ENCODE measurements around the gene COL25A1.

The COL25A1 gene

DNA sequence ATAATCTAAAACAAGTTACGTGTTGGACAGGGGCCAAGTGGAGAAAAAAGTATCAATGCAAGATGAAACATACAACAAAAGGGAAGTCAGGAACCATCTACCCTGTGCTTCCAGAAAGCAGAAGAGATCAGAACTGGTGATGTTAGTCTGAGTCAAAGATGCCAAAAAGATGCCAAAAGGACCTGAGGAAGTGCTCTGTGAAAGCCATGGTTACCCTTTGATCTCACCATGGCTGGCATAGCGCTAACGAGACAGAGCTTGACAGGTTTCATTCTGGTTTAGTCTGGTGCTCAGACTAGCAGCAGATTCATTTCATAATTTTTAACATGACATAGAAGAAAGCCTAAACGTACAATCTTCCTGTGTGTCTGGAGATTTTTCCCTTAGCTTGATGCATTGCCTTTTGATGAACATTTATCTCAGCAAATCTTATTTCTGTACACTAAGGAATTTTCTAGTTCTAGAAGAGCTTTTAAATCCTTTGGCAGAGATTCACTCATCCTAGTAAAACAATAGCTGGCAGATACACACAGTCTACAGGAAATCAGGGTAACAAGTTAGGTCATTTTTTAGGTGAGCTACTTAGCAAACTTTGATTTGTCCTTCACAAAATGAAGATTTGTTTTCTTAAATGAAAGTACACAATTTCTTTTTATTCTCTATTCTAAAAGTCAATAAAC lies 87.7 kb downstream of the COL25A1 start:
- DNase-seq (ENCODE audit: low spot score) = no peak

DNA sequence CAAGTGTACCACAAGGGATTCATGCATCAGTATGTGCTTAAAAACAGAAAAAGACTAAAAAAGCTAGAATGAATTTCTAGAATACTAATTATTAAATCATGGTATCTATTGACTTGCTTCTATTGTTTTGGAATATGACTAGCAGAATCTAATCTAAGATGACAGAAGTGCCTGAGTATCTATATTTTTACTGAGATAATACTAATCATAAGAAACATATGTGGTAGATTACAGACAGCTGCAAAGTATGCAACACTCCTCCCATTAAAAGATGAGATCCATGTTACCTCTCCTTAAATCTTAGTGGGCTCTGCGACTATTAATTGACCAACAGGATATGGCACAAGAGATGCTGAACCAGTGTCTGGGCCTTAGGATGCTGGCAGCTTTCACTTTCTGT lies 89.4 kb downstream of the COL25A1 start:
- DNase-seq (ENCODE audit: low spot score) = no peak

DNA sequence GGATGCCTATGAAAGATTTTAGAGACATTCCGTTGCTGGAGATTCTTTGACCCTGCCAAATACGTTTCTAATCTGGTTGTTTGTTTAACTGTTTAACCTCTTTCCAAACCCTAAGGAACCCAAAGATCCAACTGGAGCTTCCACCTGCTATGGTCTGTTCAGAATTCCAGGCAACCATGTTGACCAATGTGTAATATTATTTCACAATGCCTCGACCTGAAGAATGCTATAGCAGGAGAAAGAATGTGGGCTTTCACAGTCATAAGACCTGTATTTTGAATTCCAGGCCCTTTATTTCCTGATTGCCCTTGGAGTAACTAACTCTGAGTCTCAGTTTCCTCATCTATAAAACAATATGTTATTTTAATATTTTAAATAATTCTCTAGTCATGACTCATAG lies 90.8 kb downstream of the COL25A1 start:
- no peak for DNase-seq (ENCODE audit: low spot score)

DNA sequence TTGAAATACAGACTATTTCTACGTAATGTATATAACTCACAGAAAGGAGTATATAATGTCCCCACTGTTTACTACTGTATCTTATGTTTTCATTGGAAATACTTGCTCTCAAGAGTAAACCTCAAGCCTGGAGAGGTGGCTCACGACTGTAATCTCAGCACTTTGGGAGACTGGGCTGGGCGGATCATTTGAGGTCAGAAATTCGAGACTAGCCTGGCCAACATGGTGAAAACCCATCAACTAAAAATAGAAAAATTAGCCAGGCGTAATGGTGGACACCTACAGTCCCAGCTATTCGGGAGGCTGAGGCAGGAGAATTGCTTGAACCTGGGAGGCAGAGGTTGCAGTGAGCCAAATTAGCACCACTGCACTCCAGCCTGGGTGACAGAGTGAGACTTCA lies 92.8 kb downstream of the COL25A1 start:
- no peak for DNase-seq (ENCODE audit: low spot score)

DNA sequence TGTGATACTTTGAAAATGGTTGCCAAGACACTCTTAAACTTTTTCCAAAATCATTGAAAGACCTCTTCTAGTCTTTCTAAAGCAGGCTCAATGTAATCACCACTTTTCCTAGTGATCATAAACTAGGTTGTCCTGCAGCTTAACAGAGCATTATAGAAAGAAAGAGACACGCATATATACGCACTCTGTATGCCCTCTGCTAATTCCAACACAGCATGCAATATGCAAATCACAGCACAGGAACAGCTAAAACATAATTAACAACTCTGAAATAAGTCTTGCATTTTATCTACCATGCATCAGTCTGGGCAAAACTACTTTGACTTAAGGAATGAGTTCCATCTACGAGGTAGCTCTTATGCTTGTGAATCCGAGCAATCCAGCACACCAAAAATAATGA lies 94.6 kb downstream of the COL25A1 start:
- DNase-seq (ENCODE audit: low spot score) = no peak

DNA sequence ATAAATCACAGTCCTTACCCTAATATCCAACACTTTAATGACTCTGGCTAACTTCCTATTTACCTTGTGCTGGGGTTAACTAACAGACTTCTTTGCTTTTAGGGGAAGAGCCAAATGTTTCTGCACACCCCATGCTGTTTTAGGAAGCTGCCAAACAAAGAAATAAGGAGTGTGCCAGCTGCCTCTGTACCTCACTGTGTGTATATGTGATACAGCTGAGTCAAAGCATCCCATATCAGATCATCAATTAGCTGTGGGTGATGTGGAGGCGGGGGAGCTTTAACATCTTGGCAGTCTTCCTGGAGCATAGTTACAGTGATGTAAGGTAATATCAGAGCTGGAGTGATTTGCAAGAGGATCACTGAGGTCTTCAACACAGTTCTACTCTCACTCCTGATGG lies 95.4 kb downstream of the COL25A1 start:
- DNase-seq (ENCODE audit: low spot score) = no peak

DNA sequence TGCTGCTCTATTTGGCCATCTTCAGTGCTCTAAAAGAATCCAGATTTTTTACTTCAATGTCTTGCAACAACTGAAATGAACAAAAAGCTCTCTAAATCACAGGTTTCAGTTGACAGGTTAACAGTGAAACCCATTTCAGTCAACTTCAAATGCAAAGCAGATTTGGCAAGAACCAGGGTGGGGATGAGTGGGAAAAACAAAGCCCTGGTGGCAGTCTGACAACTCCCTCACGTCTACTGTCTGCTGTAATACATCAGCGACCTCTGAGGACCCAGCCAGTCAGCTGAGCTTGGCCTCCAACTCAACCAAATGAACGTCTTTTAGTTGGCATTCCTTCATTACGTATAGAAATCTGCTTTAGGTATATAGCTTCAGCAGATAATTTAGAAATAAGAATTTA lies 95.8 kb downstream of the COL25A1 start:
- no peak for DNase-seq (ENCODE audit: low spot score)

DNA sequence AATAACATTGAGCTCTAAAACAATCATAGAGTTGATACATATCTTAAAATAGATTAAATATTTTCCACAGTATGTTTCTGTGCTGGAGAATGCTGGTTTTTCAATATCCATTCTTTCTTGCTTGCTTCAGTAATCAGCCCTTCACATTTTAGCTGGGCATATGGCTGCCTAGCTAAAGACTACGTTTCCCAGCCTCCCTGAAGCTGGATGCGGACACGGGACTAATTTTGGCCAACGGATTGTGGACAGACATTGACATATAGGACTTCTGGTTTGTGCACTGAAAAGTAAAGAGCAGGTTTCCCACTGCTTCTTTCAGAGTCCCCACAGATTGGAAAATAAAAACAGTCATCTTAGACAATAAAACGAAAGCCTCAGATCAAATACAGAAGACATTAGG lies 97.3 kb downstream of the COL25A1 start:
- DNase-seq (ENCODE audit: low spot score) = no peak

DNA sequence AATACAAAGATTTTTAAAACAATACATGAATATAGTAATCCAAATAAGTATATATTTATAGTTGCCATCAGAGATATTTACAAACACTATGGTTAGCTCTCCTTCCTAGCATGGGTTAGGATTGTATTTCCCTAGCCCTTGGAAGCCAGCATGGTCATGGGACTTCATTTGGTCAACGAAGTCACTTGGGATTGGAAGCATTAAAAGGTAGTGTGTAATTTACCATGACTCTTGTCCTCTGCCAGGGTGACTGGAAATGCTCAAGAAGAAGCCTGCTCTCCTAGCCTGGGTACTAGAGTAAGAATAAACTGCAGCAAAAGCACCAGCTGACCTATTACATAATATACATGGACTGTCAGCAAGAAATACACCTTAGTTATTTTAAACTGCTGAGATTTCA lies 102.9 kb downstream of the COL25A1 start:
- DNase-seq (ENCODE audit: low spot score) = no peak

DNA sequence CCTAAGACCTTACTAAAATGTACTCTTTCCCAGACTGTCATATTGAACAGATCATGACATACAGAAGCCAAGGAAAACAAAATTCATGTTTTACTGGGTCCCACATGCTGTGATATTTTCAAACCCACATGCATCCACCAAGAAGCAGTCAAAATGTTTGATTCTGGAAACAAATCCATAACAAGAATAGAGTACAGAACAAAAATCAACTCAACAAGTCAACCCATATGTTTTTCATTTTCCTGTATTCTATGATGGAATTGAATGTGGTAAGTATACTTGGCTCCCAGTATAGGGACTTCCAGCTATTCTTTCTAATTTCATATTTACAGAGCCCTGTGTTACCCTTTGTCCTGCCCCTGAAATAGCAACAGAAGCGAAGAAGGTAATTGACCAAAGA lies 106.8 kb downstream of the COL25A1 start:
- no peak for DNase-seq (ENCODE audit: low spot score)

DNA sequence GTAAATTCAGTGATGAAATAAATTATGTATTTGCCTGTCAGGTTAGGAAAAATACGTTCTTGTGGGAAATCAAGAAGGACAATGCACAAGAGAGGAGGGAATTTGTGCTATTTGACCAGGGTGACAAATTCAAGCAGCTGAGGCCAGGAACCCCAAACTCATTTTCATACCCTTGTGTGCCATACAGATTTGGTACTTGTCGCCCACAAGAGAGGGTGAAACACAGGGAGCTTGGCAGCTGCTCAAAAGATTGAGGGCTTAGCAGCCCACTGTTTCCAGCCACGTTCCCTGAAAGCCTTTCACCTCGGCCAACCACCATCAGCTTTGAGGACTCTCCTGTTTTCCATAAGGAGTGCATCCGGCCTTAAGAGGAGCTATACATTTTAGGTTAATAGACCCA lies 111.2 kb downstream of the COL25A1 start:
- no peak for DNase-seq (ENCODE audit: low spot score)

DNA sequence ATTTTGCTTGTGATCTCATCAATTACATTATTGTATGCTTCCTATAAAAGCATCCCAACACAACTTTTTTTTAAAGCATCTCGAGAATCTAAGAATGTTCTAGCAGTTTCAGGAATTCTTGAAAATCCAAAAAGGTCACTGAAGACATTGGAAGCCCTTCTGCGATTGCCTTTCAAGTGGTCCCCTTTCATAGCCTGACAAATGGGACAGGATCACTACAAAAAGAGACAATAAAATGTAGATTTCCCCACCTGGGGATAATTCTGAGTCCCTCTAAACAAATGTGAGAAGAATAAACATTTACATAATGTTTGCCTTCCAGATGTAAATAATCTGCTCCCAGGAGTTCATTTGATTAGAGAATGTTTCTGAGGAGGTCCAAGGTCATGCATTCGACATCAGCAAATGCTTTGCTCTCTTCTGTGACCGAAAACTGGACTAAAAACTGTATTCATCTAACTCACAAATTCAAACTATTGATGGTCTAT lies 116.0 kb downstream of the COL25A1 start:
- no peak for DNase-seq (ENCODE audit: low spot score)

DNA sequence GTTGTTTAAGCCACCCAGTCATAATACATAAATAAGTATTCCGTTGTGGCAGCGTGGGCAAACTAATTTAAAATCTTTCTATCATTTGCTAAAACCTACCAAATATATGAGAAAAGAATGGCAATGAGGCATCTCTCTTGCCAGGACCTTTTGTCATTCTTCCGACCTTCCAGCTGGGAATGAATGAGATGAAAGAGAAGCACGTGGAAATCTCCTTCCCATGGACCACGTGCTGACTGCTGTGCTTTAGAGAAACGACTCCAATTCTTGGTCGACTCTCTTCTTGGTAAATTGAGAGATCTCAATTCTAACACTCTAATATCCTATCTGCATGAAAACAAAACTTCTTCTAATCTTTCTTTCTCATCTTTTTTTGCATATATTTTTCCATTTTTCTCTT lies 116.5 kb downstream of the COL25A1 start:
- no peak for DNase-seq (ENCODE audit: low spot score)

DNA sequence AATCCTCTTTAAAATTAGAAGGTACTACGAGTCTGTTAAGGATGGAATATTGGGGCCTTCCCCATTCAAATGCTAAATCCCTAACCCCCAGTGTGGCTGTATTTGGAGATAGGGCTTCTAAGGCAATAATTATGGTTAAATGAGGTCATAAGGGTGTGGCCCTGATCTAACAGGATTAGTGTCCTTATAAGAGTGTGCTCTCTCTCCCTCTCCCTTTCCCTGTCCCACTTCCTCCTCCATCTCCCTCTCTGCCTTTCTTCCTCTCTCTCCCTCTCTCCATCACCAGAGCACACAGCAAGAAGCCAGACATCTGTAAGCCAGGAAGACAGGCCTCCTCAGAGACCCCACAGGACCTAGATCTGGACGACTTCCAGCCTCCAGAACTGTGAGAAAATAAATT lies 116.9 kb downstream of the COL25A1 start:
- no peak for DNase-seq (ENCODE audit: low spot score)

DNA sequence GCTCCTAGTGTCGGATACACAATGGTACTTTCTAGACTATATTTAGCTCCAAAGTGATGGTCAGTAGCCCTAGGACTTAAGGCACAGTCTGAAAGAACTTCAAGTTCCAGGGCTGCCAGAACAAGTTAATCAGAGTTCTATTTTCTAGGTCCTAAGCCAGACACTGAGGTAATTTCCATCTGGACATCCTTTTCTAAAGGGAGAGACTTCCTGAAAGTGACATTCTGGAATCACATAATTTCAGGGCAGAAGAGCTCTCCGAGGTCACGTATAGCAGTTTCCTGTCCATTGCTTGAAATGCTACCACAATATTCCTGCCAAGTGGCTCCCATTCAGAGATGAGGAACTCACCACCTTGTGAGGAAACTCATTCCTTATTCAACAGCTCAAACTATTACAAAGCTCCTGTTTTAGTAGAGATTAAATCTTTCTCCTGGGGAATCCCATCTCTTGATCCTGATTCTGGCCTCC lies 117.9 kb downstream of the COL25A1 start:
- no peak for DNase-seq (ENCODE audit: low spot score)

DNA sequence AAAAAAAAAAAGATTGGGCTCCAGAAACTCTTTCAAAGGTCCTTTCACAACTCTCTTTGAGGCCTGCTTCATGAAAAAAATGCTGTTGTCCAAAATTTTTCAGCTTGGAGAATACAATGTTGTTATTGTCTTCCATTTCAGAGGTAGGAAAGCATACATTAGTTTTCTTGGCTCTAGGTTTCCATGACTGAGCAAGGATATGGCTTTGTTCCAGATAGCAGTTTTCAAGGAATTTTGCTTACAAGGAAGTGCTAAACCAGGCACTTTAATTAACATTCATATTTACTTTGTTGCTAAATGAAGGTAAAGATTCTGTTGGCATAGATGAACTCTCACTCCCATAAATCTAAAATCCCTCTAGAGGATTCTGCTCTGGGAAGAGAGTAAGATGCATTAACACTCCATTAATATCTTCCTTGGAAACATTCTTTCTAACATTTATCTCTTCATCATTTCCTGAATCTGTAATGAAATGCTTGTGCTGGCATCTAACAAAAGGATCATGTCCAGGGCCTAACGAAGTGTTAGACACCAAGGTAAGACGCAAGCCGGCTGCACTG lies 118.4 kb downstream of the COL25A1 start:
- no peak for DNase-seq (ENCODE audit: low spot score)

DNA sequence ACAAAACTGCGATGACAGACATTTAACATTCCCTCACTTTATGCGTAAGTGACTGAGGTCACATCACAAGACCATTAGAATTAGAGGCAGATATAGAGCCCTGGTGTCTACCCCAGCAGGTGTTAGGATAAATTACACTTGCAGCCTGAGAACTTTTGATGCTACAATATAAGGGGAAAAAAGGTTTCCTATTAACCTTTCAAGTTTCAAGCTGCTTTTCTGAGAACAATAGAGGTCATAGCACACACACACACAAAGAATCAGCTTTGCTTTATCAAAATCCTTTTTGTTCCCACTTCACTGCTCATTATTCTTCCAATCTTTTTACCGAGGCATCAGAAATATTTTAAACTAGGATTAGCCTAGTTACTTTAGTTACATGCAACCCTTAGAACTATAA lies 119.8 kb downstream of the COL25A1 start:
- no peak for DNase-seq (ENCODE audit: low spot score)

DNA sequence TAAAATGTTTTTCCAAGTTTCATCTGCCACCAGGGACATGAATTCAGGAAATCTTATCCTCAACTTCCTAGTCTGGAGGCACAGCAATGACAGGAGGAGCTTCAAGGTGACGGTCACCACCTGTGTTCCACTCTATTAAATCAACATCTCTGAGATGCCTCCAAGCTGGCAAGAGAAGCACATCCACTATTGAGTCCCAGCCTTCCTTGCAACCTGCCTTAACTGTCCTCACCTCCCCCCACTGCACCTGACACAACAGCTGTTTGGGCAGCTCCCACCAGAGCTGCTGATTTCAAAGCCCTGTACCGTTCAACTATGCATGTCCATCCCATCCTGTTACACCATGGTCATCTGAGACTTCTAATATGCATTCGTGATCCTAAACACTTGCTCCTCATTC lies 123.4 kb downstream of the COL25A1 start:
- DNase-seq (ENCODE audit: low spot score) = no peak

DNA sequence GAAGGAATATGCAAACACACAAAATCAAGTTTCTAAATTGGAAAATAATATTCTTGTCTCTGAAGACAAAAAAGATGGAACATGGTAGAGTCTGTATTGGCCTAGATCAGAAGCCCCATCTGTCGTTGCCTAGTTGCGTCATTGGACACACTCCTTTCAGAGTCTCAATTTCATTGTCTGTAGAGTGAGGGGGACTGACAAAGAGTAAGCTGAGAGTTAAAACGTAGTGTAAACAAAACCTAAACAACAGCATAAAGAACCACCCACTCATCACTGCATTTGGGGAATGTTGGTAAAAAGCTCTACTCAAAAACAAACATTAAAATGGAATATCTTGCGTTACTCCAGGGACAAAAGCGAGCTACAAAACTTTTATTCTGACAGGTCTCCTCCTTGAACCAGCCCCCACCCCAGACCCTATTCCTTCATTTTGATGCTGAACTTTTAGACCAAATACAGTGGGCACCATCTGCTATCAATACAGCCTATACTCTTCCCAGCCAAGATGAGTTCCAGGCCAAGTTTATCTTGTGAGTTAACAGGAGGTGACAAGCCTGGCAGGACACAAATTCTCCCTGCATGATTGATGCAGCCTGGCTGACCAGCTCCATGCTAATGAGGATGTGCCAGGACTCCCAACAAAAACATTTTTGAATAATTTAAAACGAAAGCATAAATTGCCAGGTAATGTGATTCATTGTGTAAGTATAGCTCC lies 125.2 kb downstream of the COL25A1 start:
- no peak for DNase-seq (ENCODE audit: low spot score)

DNA sequence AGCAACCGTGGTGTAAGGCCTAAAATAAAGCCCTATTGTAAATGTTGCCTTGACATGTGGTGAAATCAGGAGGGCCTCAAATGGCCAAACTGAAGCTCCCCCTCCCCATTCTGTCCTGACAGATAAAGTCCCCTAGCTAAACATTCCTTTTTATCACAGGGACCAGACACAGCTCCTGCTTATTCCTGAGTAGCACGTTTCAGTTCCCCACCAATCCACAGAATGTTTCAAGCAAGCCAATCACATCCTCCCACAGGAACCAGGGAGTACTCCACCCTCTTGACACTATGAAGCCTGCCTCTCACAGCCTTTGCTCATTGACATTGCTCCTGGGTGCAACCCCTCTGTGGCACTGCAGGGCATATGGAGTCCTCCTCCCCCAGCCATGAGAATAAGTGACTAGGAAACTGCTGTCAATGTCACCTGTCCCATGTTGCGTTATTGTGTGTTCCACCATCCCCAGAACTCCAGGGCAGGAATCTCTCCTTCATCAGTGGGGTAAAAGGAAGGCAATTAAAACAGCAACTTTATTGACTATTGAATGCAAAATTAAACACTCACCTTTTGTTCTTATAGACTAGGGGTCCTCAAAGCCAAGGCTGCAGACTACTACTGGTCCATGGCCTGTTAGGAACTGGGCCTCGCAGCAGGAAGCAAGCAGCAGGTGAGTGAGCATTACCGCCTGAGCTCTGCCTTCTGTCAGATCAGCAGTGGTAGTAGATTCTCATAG lies 128.1 kb downstream of the COL25A1 start:
- DNase-seq (ENCODE audit: low spot score) = no peak

DNA sequence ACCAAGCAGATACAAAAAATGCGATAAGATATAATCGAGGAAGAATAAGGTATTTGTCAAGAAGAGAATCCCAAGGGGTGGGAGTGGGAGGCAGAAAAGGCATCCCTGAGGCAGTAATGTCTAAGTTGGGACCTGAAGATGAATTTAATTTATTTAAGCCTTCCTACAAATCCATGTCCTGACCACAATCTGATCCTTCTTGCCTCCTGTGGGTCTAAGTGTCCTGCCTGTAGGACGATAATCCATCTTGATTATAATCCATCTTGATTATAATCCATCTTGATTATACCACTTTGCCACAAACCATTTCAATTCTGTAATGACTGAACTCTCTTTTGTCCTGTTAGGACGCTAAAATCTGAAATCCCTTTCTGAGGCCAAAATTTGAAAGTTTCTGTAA lies 130.2 kb downstream of the COL25A1 start:
- no peak for DNase-seq (ENCODE audit: low spot score)

DNA sequence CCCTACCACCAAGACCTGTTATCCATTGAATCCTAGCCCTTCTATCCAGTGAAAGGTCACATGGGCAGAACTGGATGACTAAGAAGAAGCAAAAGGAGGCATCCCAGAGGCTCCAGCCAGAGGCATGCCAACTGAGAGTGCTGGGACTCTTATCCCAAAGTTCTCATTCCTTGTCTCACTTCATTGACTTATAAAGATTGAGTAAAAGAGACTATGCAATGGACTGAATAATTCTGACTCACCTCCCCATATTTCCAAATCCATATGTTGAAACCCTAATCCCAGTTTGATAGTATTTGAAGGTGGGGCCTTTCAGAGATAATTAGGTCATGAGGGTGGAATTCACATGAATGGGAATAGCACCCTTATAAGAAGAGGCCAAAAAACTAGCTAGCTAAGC lies 131.4 kb downstream of the COL25A1 start:
- no peak for DNase-seq (ENCODE audit: low spot score)

DNA sequence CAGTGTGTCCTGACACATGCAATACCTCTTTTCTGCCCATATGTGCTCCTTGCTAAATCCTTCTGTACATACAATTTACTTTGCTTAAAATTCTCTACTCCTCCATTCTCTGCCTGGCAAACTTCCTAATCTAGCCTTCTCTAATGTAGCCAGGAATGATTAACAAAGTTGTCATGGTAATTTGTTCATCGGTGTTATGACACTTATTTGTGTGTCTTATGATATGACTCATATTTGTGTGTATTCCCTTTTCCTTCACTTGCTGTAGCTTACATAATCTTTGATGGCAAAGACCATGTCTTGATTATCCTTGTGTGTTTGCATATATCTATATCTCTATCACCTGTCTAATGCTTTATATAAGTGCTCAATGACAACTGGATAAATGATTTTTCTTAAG lies 133.3 kb downstream of the COL25A1 start:
- no peak for DNase-seq (ENCODE audit: low spot score)
